Posterior cingulate gyrus (tissue), 11 donors: ENCODE measurements around the gene LLPH.
"Not testable (repeated sequence)": the region's sequence is repeated elsewhere in the genome, so short reads cannot be mapped to it uniquely, and the experiment has no call there.

Source experiments
- DNase-seq, 10 donors: peaks; one replicate each; pipeline versions ENCODE4 v3.0.0 to v3.0.0-alpha.2; 2020 to 2021; ENCODE audit warnings: mixed read lengths in 3 of 10
- intact Hi-C: fragments of 100-400 bp; cut with DNase I; formaldehyde crosslinking; loops from one replicate; pipeline ENCODE4 v1.15.1; 2023

LLPH gene

DNA sequence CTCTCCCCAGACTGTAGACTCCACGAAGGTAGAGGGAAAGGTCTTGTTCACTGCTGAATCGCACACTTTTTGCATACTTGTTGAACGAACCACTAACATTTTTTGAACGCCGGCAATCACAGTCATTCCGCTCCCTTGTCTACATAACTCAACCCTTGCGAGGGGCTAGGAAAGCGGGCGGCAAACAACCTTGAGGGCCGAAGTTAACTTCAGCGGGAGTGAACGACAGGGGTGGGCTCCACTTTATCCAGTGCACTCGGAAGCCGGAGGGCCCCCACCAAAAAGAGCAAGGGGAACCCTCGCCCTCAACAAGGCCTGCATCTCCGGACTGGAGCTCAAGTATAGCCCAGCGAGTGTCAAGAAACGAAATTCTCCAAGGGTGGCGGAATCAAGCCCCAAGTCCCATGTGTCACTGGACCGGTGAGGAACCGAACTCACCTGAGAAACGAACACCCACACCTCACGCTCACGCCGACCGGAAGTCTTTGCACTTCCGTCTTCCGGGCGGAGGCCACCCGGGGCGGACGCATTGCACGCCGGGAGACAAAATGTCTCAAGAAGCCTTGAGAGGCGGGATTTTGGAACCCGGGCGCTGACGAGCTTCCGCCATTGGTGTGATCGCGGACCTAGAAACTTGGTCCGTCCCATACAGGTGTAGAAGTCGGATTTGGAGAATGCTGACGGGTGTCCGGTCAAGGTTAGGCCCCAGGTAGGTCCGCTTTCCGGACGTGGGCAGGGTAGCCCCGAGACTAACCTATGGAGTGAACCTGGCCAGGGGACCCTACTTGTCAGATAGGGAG is at the start of gene LLPH:
TSS of gene LLPH (minus strand) at position 484 of the 800 bp plus-strand sequence. CDS start 1,644 bp downstream, outside the sequence.
- peak; percentile 79 to 98 (median 88) for DNase-seq
- intact Hi-C loops: loop anchor here (1.0 kb wide), 1 partner anchor 39 kb away; the partner anchor contains the start of gene TMBIM4

- DNase-seq: no peak
- intact Hi-C loops: no loop called here
Measured at GRCh38 chr12:66176105-66176900, 45.8 kb upstream of the LLPH start.

DNA sequence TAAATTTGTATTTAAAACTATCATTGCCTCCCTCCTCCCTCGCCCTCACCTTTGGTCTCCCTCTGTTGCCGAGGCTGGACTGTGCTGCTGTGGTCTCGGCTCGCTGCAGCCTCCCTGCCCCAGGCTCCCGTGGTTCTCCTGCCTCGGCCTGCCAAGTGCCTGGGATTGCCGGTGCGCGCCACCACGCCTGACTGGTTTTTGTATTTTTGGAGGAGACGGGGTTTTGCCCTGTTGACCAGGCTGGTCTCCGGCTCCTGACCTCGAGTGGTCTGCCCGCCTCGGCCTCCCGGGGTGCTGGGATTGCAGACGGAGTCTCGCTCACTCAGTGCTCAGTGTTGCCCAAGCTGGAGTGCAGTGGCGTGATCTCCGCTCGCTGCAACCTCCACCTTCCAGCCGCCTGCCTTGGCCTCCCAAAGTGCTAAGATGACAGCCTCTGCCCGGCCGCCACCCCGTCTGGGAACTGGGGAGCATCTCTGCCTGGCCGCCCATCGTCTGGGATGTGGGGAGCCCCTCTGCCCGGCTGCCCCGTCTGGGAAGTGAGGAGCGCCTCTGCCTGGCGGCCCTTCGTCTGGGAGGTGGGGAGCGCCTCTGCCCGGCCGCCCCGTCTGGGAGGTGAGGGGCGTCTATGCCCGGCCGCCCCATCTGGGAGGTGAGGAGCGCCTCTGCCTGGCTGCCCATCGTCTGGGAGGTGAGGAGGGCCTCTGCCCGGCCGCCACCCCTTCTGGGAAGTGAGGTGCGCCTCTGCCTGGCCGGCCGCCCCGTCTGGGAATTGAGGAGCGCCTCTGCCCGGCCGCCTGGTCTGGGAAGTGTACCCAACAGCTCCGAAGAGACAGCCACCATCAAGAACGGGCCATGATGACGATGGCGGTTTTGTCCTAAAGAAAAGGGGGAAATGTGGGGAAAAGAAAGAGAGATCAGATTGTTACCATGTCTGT is 44.1 kb upstream of the LLPH start:
- intact Hi-C loops, DNase-seq: not testable (repeated sequence)

- DNase-seq: no peak
- intact Hi-C loops: no loop called here
Measured at GRCh38 chr12:66170606-66171005, 40.1 kb upstream of the LLPH start.

DNA sequence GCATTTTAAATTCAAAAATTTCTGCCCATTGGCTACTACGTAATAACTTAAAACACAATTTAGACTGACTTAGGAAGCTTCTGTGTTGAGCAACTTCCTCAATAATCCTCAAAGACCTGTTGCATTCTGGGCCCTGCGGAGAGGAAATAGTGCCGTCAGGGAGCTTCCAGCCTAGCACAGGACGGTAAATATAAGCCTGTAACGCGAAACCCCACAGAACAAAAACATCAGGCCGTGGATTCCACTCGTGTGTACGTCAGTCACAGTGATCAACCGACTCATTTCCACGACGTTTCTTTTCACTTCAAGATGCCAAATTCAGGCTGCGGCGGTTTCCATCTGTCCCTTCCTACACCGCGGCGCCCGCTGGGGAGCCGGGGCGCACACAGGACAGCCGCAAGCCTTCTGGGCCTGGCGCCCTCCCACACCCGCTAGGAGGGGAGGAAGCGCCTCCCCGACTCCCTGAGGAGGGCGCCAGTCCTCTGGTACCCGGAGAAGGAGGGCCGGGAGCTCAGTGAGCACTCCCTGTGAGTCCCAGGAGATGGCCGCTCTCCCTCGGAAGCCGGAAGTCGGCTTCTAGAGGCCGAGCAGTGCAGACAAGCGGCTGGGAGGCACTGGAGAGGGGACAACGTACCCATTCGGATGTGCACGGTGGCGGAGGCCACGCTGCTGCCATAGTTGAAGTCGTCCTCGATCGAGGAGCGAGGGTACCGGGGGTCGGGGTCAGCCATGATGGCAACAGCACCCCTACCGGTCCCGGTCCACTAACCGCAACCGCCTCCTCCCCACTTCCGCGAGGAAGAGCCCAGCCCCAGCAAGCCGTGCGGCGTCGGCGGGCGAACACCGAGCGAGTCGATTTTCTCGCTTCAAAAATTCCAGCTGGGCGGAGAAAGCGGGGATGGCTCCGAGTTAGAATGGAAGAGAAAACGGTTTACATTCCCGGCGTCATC is 38.9 kb upstream of the LLPH start, which contains the start of gene TMBIM4:
TSS of gene TMBIM4 (minus strand) at position 776 of the 950 bp plus-strand sequence. CDS start at position 731, 45 bp downstream.
- peak; percentile 66 to 97 (median 82) for DNase-seq
- intact Hi-C loops: loop anchor here (1.0 to 5.0 kb wide), 2 partner anchors 39 to 133 kb away; partner anchors contain the start of genes HELB and LLPH

DNA sequence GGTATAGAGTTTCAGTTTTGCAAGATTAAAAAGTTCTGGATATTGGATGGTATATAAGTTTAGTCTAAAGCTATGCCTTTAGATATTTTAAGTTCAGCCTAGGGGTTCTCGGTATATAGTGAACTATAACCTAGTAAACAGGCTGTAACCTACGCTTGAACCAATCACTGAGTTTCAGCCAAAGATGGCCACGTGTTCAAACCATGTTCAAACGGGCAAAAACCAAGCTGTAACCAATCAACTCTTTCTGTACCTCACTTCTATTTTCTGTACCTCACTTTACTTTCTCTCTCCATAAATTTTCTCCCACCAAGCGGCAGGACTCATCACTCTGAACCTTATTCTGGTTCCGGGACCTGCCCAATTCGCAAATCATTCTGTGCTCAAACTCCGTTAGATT is 37.9 kb upstream of the LLPH start:
- intact Hi-C loops: loop anchor here (5.0 kb wide), 1 partner anchor 134 kb away; the partner anchor contains the start of gene HELB
- DNase-seq: no peak

GRCh38 chr12:66166561-66166960 is 36.0 kb upstream of the LLPH start:
- intact Hi-C loops: loop anchor here (5.0 kb wide), 1 partner anchor 136 kb away; the partner anchor contains the start of gene HELB
- no peak for DNase-seq

DNA sequence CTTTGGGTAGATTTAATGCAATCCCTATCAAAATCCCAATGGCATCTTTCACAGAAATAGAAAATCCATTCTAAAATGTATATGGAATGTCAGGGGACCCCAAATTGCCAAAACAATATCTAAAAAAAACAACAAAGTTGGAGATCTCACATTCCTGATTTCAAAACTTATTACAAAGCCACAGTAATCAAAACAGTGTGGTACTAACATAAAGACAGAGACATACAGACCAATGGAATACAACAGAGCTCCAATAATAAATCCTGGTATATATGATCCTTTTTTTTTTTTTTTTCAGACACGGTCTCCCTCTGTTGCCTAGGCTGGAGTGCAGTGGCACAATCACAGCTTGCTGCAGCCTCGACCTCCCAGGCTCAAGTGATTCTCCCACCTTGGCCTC is 34.6 kb upstream of the LLPH start:
- intact Hi-C loops: loop anchor here (5.0 kb wide), 1 partner anchor 137 kb away; the partner anchor contains the start of gene HELB
- DNase-seq: no peak

GRCh38 chr12:66164349-66164821 is 33.8 kb upstream of the LLPH start:
- no peak for DNase-seq
- intact Hi-C loops: no loop called here

DNA sequence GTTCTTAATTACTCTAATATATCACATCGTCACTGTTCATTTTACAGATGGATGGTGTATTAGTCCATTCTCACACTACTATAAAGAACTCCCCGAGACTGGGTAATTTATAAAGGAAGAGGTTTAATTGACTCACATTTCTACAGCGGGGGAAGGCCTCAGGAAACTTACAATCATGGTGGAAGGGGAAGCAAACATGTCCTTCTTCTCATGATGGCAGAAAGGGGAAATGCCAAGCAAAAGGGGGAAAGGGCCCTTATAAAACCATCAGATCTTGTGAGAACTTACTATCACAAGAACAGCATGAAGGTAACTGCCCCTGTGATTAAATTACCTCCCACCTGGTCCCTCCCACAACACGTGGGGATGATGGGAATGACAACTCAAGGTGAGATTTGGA is 32.7 kb upstream of the LLPH start:
- DNase-seq: no peak
- intact Hi-C loops: no loop called here

- intact Hi-C loops: no loop called here
- DNase-seq: no peak
Measured at GRCh38 chr12:66162701-66163100, 32.2 kb upstream of the LLPH start.

- DNase-seq: peak in 1 of 10 donors; percentile 84
- intact Hi-C loops: no loop called here
Measured at GRCh38 chr12:66160704-66161103, 30.2 kb upstream of the LLPH start.

DNA sequence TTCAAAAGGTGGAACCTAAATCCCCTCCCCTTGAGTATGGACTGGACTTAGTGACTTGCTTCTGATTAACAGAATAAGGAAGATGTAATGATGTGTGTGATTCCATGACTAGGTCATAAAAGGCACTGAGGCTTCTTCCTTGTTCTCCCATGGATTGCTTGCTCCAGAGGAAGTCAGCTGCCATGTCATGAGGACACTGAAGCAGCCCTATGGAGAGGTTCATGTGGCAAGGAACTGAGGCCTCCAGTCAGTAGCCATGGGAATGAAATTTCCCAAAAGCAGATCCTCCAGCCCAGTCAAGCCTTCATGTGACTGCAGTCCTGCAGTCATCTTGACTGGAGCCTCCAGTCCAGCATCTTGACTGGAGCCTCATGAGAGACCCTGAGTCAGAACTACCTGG is 28.6 kb upstream of the LLPH start:
- DNase-seq: no peak
- intact Hi-C loops: no loop called here

DNA sequence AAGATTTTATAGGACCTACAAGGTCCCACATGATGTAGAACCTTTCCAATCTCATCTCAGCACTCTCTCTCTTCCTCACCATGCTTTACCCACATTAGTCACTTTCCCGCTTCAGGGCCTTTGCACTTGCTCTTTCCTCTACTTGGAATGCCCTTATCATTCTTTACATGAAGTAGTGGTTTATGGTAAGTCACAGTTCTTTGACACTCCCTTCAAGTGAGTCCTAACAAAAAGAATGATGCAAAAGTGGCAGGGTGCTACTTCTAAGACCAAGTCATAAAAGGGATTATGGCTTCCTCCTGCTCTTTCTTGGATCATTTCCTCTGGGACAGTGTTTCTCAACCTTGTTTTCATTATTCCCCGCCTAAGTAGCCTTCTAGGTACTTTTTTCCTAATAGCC is 26.1 kb upstream of the LLPH start:
- DNase-seq: no peak
- intact Hi-C loops: no loop called here

GRCh38 chr12:66154776-66155175 is 24.2 kb upstream of the LLPH start:
- no peak for DNase-seq
- intact Hi-C loops: no loop called here

- intact Hi-C loops: no loop called here
- no peak for DNase-seq
Measured at GRCh38 chr12:66152732-66153131, 22.2 kb upstream of the LLPH start.

DNA sequence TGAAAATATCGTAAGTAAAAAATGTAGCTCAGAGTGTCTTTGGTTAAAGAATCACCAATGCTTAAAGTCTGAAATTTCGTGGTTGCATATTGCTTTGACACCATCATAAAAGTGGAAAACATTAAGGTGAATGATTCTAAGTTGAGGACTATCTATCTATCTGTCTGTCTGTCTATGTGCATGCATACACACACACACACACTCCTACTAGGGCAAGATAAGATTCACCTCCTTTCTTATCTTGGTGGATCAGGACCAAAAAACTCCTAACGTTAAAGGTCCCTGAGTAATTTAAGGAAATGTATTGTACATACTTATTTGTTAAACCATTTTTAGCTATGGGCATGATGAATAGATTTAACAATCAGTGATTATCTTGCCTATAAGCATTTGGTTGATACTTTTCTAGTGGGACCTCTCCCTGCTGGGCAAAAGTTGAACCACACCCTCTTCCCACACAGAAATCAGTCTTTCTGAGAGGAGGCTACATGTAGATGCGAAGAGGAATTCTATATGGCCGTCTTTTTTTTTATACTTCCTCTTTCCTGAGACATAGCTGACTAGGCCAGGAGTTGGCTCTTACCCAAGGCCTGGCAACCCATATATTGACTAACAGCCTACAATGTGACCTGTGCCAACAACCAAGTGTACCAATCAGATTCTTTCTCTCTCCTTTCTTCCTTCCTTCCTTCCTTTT is 19.3 kb upstream of the LLPH start:
- DNase-seq: no peak
- intact Hi-C loops: no loop called here
